VCaP (cell line): ENCODE results near the gene GLIPR2.
A peak's percentile ranks its signal among the peaks of the same experiment; 100 is the strongest.
"Not testable (repeated sequence)": the region's sequence is repeated elsewhere in the genome, so short reads cannot be mapped to it uniquely, and the experiment has no call there.

Experiments
- H3K27ac ChIP-seq: fragments of 450-650 bp; 2 replicates; pipeline ENCODE4 v1.5.1; 2017
- TF ChIP-seq, protein P1 (sequence below): fragments of 450-650 bp; conservative IDR thresholded peaks from 2 replicates; pipeline ENCODE4 v1.5.1; 2017; ENCODE audit warnings: mild to moderate bottlenecking, moderate library complexity

Gene GLIPR2

DNA sequence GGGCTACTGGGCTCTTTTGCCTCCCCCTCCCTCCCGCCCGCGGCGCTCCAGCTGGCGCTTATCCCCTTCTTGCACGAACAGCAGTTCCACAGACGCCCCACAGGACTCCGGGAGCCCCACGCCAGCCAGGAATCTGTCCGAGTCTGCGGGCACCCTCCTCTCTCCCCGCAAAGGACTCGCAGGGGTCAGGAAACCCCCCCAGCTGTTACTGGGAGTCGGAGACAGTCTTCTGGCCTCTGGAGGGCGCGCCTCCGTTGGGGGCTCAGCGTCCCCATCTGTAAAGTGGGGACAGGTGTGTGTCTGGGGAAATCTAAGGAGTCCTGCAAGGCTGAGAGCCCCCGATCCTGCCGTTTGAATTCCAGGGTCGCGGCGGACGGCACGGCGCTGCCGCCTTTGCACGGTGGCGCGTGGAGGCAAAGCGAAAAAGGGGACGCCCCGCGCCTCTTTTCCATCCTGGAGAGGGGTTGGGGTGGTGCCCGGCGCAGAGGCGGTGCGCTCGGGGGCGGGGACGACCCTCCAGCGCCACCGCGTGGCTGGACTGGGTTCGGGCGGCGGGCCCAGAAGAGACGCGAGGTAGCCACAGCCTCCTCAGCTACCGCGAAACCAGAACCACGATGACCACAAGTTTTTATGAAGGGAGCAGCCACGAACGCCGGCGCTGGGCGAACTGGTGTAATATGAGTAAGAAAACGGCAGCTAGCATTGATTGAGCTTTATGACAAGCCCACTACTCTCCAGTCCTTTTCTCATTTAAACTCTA lies 29.8 kb downstream of the GLIPR2 start:
- no peak overlapping the region; the same call in 1 of the 2 replicates for H3K27ac ChIP-seq
- TF ChIP-seq, protein P1, sequence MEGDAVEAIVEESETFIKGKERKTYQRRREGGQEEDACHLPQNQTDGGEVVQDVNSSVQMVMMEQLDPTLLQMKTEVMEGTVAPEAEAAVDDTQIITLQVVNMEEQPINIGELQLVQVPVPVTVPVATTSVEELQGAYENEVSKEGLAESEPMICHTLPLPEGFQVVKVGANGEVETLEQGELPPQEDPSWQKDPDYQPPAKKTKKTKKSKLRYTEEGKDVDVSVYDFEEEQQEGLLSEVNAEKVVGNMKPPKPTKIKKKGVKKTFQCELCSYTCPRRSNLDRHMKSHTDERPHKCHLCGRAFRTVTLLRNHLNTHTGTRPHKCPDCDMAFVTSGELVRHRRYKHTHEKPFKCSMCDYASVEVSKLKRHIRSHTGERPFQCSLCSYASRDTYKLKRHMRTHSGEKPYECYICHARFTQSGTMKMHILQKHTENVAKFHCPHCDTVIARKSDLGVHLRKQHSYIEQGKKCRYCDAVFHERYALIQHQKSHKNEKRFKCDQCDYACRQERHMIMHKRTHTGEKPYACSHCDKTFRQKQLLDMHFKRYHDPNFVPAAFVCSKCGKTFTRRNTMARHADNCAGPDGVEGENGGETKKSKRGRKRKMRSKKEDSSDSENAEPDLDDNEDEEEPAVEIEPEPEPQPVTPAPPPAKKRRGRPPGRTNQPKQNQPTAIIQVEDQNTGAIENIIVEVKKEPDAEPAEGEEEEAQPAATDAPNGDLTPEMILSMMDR: peak; percentile 99

DNA sequence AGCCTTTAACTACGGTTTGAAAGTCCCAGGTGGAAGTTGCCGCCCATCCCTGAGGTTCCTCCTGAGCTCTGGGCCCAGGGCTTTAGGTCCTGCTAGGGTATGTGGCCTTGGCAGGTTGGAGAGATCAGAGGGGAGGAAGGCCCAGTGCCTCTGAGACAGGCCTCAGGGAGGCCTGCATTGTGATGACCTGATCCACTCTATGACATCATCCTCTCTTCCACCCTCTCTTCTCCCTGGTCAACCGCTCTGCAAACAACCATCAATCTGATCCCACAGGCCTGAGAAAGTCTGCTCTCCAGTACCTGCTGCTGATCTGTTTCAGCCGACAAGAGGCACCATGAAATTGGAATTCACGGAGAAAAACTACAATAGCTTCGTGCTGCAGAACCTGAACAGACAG lies 32.6 kb downstream of the GLIPR2 start, which contains the start of gene CCIN:
Gene CCIN (plus strand): TSS at position 223 of the 400 bp plus-strand sequence. CDS start 115 bp downstream, at position 338.
- no peak within 1 kb of the TSS for H3K27ac ChIP-seq
- TF ChIP-seq, protein P1: no peak

DNA sequence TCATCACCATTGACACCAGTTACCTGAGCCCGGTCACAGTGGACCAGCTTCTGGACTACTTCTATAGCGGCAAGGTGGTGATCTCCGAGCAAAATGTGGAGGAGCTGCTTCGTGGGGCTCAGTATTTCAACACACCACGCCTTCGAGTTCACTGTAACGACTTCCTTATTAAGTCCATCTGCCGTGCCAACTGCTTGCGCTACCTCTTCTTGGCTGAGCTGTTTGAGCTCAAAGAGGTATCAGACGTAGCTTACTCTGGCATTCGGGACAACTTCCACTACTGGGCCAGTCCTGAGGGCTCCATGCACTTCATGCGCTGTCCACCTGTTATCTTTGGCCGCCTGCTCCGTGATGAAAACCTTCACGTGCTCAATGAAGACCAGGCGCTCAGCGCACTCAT lies 33.2 kb downstream of the GLIPR2 start:
- TF ChIP-seq, protein P1: no peak
- H3K27ac ChIP-seq: no peak overlapping the region

DNA sequence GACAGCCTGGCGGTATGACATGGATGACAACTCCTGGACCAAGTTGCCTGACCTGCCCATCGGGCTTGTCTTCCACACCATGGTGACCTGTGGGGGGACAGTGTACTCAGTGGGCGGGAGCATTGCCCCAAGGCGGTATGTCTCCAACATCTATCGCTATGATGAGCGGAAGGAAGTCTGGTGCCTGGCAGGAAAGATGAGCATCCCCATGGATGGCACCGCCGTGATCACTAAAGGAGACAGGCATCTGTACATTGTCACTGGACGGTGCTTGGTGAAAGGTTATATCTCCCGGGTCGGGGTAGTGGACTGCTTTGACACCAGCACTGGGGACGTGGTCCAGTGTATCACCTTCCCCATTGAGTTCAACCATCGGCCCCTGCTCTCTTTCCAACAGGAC lies 34.0 kb downstream of the GLIPR2 start:
- TF ChIP-seq, protein P1: no peak
- no peak overlapping the region for H3K27ac ChIP-seq

DNA sequence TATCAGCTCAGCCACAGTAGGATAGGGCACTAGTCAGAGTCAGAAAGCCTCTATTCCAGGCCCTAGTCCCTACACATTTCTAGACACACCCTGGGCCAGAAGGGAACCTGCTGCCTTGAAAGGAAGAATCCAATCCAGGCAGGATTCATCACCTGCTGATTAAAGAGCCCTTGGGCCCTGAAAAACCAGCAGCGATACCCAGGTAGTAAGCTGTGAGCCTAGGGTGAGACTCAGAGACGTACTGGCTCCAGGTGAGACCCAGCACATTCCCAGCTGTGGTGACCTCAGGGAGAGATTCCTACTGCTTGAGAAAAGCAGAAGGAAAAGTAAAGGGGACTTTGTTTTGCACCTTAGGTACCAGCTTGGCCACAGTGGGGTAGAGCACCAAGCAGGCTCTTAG lies 37.3 kb downstream of the GLIPR2 start:
- H3K27ac ChIP-seq: no peak overlapping the region
- TF ChIP-seq, protein P1: no peak

DNA sequence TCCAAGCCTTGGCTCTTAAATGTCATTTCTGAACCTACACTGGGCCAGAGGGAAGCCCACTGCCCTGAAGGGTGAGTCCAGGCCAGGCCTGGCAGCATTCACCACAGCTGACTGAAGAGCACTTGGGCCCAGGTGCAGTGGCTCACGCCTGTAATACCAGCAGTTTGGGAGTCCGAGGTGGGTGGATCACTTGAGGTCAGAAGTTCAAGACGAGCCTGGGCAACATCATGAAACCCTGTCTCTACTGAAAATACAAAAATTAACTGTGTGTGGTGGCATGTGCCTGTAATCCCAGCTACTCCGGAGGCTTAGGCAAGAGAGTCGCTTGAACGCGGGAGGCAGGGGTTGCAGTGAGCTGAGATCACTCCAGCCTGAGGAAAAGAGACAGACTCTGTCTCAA lies 37.7 kb downstream of the GLIPR2 start:
- no peak overlapping the region for H3K27ac ChIP-seq
- TF ChIP-seq, protein P1: no peak

DNA sequence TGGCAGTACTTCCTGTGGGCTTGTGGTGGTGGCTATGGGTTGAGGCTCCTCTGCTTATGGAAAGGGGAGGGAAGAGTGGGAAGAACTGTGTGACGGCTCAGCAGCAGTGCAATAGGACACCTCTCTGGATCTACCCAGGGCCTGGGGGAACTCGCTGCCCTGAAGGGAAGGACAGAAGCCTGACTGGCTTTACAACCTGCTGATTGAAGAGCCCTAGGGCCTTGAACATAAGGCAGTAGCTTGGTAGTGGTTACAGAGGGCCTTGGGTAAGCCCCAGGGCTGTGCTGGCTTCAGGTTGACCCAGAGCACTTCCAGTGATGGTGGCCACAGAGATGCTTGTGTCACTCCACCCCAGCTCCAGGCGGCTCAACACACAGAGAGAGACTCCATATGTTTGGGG lies 38.2 kb downstream of the GLIPR2 start:
- H3K27ac ChIP-seq: no peak overlapping the region
- TF ChIP-seq, protein P1: no peak

DNA sequence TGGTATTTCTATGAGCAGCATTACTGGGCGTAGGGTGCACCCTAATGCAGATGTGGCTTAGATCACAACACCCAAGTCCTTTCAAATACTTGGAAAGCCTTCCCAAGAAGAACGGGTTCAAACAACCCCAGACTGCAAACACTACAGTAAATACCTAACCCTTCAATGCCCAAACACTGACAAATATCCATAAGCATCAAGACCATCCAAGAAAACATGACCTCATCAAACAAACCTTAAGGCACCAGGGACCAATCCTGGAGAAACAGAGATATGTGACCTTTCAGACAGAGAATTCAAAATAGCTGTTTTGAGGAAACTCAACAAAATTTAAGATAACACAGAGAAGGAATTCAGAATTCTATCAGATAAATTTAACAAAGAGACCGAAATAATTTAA lies 38.7 kb downstream of the GLIPR2 start:
- H3K27ac ChIP-seq: not testable (repeated sequence)

DNA sequence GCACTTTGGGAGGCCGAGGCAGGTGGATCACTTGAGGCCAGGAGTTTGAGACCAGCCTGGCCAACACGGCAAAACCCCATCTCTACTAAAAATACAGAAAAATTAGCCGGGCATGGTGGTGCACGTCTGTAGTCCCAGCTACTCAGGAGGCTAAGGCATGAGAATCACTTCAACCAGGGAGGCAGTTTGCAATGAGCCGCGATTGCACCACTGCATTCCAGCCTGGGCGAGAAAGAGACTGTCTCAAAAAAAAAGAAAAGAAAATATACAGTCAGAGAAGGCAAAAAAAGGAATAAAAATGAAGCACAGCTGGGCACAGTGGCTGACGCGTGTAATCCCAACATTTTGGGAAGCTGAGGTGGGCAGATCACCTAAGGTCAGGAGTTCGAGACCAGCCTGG lies 40.0 kb downstream of the GLIPR2 start:
- not testable (repeated sequence) for H3K27ac ChIP-seq
